Neural progenitor cell (in vitro differentiated cells): ENCODE measurements around the gene CEBPE. TPM values are rescaled to one million over a fixed set of nuclear protein-coding genes. Genes with fewer than 3 reads are reported as not detected.
A peak's percentile ranks its signal among the peaks of the same experiment; 100 is the strongest.

Experiments used
- DNase-seq: peaks from one replicate; pipeline ENCODE4 v3.0.0-alpha.2; 2016; ENCODE audit warnings: low spot score
- H2AFZ ChIP-seq: fragments of 200-600 bp; sonication (generic); replicated peaks from 2 replicates; pipeline ENCODE4 v1.6.1; 2016; ENCODE audit warnings: antibody characterized with exemption
- H3F3A ChIP-seq: fragments of 200-600 bp; sonication (generic); 2 replicates; pipeline ENCODE4 v1.6.1; 2016; ENCODE audit warnings: antibody characterized with exemption, low read depth
- H3K27ac ChIP-seq: fragments of 200-600 bp; sonication (generic); 2 replicates; pipeline ENCODE4 v1.5.1; 2016; ENCODE audit warnings: mild to moderate bottlenecking
- H3K27me3 ChIP-seq: fragments of 200-600 bp; sonication (generic); 2 replicates; pipeline ENCODE4 v1.6.1; 2016; ENCODE audit warnings: mild to moderate bottlenecking, moderate library complexity
- H3K36me3 ChIP-seq: fragments of 200-600 bp; sonication (generic); 2 replicates; pipeline ENCODE4 v1.5.1; 2016
- H3K4me1 ChIP-seq: fragments of 200-600 bp; sonication (generic); 2 replicates; pipeline ENCODE4 v1.6.1; 2016; ENCODE audit warnings: mixed run types
- H3K4me2 ChIP-seq: fragments of 200-600 bp; sonication (generic); 2 replicates; pipeline ENCODE4 v1.6.1; 2016
- H3K4me3 ChIP-seq: fragments of 200-600 bp; sonication (generic); 2 replicates; pipeline ENCODE4 v1.5.1; 2016
- H3K79me2 ChIP-seq: fragments of 200-600 bp; sonication (generic); 2 replicates; pipeline ENCODE4 v1.6.1; 2016; ENCODE audit warnings: low read depth
- H3K9ac ChIP-seq: fragments of 200-600 bp; sonication (generic); 2 replicates; pipeline ENCODE4 v1.6.1; 2016
- H3K9me3 ChIP-seq: fragments of 200-600 bp; sonication (generic); 2 replicates; pipeline ENCODE4 v1.5.1; 2016; ENCODE audit warnings: low read depth
- H4K20me1 ChIP-seq: fragments of 200-600 bp; sonication (generic); 2 replicates; pipeline ENCODE4 v1.6.1; 2016; ENCODE audit warnings: low read depth
- H3K27ac Mint-ChIP-seq: 3 replicates; pipeline ENCODE4 v1.8.0; 2021; ENCODE audit warnings: mixed read lengths
- H3K27me3 Mint-ChIP-seq: 2 replicates; pipeline ENCODE4 v1.8.0; 2022; ENCODE audit warnings: low read depth, mild to moderate bottlenecking, inconsistent platforms, moderate library complexity, mixed read lengths; ENCODE audit not compliant: insufficient read depth
- H3K36me3 Mint-ChIP-seq: 3 replicates; pipeline ENCODE4 v1.8.0; 2021; ENCODE audit warnings: mixed read lengths
- H3K4me1 Mint-ChIP-seq: 3 replicates; pipeline ENCODE4 v1.8.0; 2021; ENCODE audit warnings: mixed read lengths
- H3K4me3 Mint-ChIP-seq: 3 replicates; pipeline ENCODE4 v1.8.0; 2021; ENCODE audit warnings: mild to moderate bottlenecking, moderate library complexity, mixed read lengths
- H3K9me3 Mint-ChIP-seq: 3 replicates; pipeline ENCODE4 v1.8.0; 2020; ENCODE audit warnings: mixed read lengths
- CTCF ChIP-seq: fragments of 200-600 bp; sonication (generic); IDR thresholded peaks from 2 replicates; pipeline ENCODE4 v1.5.1; 2017; ENCODE audit warnings: antibody characterized with exemption, mild to moderate bottlenecking
- EZH2 ChIP-seq: fragments of 200-600 bp; sonication (generic); IDR thresholded peaks from 2 replicates; pipeline ENCODE4 v1.6.1; 2017; ENCODE audit warnings: antibody characterized with exemption, mild to moderate bottlenecking, moderate library complexity
- EZH2phosphoT487 ChIP-seq: fragments of 200-600 bp; sonication (generic); IDR thresholded peaks from 2 replicates; pipeline ENCODE4 v1.6.1; 2017; ENCODE audit warnings: antibody characterized with exemption
- total RNA-seq: library from RNA; depleted of rRNA; stranded (reverse); fragments of >200 nt; gene quantifications from 2 replicates; pipeline ENCODE4 v1.2.3, GENCODE V29; 2015; ENCODE audit warnings: low replicate concordance

Gene CEBPE
- total RNA-seq, 1 donor from 2014 or later: not detected

GRCh38 chr14:23146351-23146910, 27.4 kb upstream of the CEBPE start:
- H3K4me1 Mint-ChIP-seq: peaks cover 15% of the 10 kb centered on the region
- Histone ChIP-seq H3K4me2 (peak overlapping the region; percentile 17), H3K4me1 (peaks cover 10% of the 10 kb centered on the region)

GRCh38 chr14:23145794-23146350, 26.8 kb upstream of the CEBPE start:
- Histone ChIP-seq H3K36me3 (no peaks in the 10 kb centered on the region), H4K20me1 (peaks cover 7% of the 10 kb centered on the region), H3K4me3 (no peak overlapping the region), H3K4me1 (peaks cover 10% of the 10 kb centered on the region), H3K27ac (no peak overlapping the region), H2AFZ (no peak overlapping the region), H3K9me3 (no peaks in the 10 kb centered on the region), H3K27me3 (no peaks in the 10 kb centered on the region), H3F3A (peaks cover 4% of the 10 kb centered on the region), H3K79me2 (no peaks in the 10 kb centered on the region), H3K9ac (no peak overlapping the region), H3K4me2 (peak overlapping the region; percentile 17)
- no peak overlapping the region for H3K4me3 Mint-ChIP-seq
- TF ChIP-seq CTCF (no peak), EZH2 (no peak), EZH2phosphoT487 (no peak)
- H3K9me3 Mint-ChIP-seq: peaks cover 4% of the 10 kb centered on the region
- no peak for DNase-seq
- H3K27me3 Mint-ChIP-seq: no peaks in the 10 kb centered on the region
- peaks cover 15% of the 10 kb centered on the region for H3K4me1 Mint-ChIP-seq
- H3K36me3 Mint-ChIP-seq: peaks cover 37% of the 10 kb centered on the region
- H3K27ac Mint-ChIP-seq: peak overlapping the region; percentile 55

More at GRCh38 chr14:23146351-23146910, 27.4 kb upstream of the CEBPE start:
- DNase-seq: no peak
- no peaks in the 10 kb centered on the region for H3K27me3 Mint-ChIP-seq
- Histone ChIP-seq H3K27ac (no peak overlapping the region), H2AFZ (no peak overlapping the region), H3K9ac (no peak overlapping the region), H4K20me1 (peaks cover 6% of the 10 kb centered on the region), H3K4me3 (no peak overlapping the region), H3K27me3 (no peaks in the 10 kb centered on the region), H3K36me3 (no peaks in the 10 kb centered on the region), H3K9me3 (no peaks in the 10 kb centered on the region), H3K79me2 (no peaks in the 10 kb centered on the region), H3F3A (peaks cover 4% of the 10 kb centered on the region)
- no peak overlapping the region for H3K27ac Mint-ChIP-seq
- H3K4me3 Mint-ChIP-seq: no peak overlapping the region
- TF ChIP-seq EZH2phosphoT487 (no peak), EZH2 (no peak), CTCF (no peak)
- H3K9me3 Mint-ChIP-seq: peaks cover 4% of the 10 kb centered on the region
- peaks cover 37% of the 10 kb centered on the region for H3K36me3 Mint-ChIP-seq

GRCh38 chr14:23143911-23144310, 24.9 kb upstream of the CEBPE start:
- no peak overlapping the region for H3K4me3 ChIP-seq
- H3K79me2 ChIP-seq: no peaks in the 10 kb centered on the region
- no peaks in the 10 kb centered on the region for H3K27me3 ChIP-seq
- no peak for TF ChIP-seq CTCF
- no peak for TF ChIP-seq EZH2phosphoT487
- TF ChIP-seq EZH2: no peak
- peaks cover 4% of the 10 kb centered on the region for H3F3A ChIP-seq
- no peaks in the 10 kb centered on the region for H3K36me3 ChIP-seq
- H2AFZ ChIP-seq: no peak overlapping the region
- no peaks in the 10 kb centered on the region for H3K9me3 ChIP-seq
- no peak overlapping the region for H3K4me2 ChIP-seq
- H3K4me1 Mint-ChIP-seq: peaks cover 20% of the 10 kb centered on the region
- H4K20me1 ChIP-seq: peaks cover 10% of the 10 kb centered on the region
- peaks cover 6% of the 10 kb centered on the region for H3K27me3 Mint-ChIP-seq
- peaks cover 10% of the 10 kb centered on the region for H3K4me1 ChIP-seq
- H3K9me3 Mint-ChIP-seq: peaks cover 4% of the 10 kb centered on the region
- H3K36me3 Mint-ChIP-seq: peaks cover 40% of the 10 kb centered on the region
- no peak for DNase-seq
- H3K27ac Mint-ChIP-seq: no peak overlapping the region
- H3K9ac ChIP-seq: no peak overlapping the region
- H3K4me3 Mint-ChIP-seq: no peak overlapping the region
- H3K27ac ChIP-seq: no peak overlapping the region
